ENCODE results near the gene BRWD1.

Gene BRWD1

DNA sequence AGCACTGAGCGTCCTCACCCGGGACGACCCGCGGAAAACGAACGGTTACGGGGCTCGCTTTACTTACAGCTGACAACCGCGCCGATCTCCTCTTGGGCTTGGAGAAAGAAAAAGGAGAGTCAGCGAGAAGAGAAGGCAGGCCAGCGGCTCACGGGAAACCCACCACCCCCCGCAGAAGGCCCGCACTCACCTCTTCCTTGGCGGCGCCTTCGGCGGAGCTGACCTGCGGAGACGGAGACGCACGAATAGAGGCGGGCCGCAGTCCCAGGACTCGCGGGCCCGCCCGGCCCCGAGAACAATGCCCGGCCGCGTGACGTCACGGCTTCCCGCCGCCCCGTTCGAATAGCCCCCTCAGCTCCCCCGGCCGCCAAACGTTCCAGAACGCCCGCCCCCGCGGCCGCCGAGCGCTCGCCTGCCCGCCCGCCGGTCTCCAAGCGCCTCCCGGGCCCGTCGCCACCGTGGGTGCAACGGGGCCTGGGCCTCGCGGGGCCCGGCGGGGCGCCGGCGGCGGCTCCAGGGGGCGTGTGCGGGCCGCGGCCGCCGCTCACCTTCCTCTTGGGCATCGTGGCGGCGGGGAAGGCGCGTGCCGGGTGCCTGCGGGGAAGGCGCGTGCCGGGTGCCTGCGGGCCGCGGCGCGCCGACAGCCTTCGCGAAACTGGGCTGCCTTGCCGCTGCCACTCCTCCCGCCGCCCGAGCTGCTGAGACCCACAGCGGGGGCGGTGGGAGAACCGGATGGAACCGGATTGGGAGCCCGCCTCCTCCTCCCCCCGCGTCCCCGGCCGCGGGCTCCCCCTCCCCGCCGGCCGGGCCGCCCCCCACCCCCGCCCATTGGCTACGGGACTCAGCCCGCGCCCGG lies 35.2 kb upstream of the BRWD1 start, which contains the start of gene HMGN1:
Gene HMGN1 (minus strand): TSS at position 734 of the 856 bp plus-strand sequence. CDS start 171 bp downstream, at position 563.
- H3K4me3 ChIP-seq (ENCODE audit: low read depth, low read length) = peak within 1 kb of the TSS; percentile 96
- TF ChIP-seq, protein P1, sequence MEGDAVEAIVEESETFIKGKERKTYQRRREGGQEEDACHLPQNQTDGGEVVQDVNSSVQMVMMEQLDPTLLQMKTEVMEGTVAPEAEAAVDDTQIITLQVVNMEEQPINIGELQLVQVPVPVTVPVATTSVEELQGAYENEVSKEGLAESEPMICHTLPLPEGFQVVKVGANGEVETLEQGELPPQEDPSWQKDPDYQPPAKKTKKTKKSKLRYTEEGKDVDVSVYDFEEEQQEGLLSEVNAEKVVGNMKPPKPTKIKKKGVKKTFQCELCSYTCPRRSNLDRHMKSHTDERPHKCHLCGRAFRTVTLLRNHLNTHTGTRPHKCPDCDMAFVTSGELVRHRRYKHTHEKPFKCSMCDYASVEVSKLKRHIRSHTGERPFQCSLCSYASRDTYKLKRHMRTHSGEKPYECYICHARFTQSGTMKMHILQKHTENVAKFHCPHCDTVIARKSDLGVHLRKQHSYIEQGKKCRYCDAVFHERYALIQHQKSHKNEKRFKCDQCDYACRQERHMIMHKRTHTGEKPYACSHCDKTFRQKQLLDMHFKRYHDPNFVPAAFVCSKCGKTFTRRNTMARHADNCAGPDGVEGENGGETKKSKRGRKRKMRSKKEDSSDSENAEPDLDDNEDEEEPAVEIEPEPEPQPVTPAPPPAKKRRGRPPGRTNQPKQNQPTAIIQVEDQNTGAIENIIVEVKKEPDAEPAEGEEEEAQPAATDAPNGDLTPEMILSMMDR (IDR thresholded peaks at IDR 0.05; ENCODE audit: borderline replicate concordance, insufficient read depth, low read depth, low read length) = no peak

DNA sequence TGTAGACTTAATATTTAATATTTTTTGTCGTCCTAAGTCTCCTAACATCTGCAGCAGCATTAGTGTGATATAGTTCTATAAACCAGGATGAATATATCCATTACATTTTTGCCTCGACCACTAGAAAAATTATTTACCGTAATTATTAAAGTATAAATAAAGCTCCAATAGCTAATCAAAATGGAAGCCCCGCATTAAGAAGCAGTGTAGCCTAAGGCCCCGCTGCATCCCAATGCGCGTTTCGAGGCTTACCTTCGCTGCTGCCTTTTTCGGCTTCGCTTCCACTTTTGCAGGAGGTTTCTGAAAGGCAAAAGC lies 34.6 kb upstream of the BRWD1 start:
- TF ChIP-seq, protein P1 (IDR thresholded peaks at IDR 0.05; ENCODE audit: borderline replicate concordance, insufficient read depth, low read depth, low read length) = no peak
- H3K4me3 ChIP-seq (ENCODE audit: low read depth, low read length) = peak overlapping the region; percentile 96

DNA sequence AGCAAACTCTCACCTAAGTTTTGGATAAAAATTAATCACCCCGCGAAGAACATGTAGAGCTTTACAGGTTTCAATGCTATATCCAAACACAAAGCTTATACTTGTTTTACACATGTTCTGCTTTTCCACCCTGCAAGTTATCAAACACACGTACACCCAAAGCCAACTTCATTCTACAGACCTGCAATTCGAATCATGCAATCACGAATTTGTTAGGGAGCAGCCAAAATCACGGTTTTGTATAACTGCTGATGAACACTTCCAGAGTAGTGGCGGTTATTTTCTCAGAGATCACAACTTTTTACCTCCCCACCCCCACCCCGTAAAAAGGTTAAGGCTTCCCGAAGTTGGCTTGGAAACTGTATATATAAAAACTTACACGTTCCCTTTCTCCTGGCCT lies 34.1 kb upstream of the BRWD1 start:
- TF ChIP-seq, protein P1 (IDR thresholded peaks at IDR 0.05; ENCODE audit: borderline replicate concordance, insufficient read depth, low read depth, low read length) = no peak

DNA sequence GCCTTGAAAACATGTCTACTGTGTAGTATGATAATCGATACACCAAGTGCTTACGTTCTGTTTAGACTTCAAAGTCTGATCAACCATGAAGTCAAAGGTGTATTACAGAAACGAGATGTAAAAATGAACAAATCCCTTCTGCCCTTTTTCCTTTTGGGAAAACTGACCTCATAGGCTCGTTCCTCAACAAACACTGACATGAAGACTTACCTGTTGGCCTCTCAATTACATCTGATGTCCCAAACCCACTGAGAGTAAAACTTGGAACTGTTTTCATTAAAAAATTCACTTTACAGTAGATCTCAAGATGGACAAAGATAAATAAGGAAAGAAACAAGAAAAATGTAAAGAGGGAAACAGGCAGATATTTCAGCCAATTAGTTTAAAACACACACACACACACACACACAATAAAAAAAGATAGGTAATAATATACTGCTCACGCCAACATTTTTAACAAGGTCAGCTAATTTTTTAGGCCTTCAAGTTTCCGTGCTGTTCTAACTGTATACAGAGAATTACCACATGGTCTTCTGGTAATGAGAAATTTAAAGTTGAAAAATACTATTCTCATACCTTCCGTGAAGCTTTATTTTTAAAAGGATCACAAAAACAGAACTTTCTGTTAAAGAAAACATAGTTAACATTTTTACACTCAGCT lies 33.4 kb upstream of the BRWD1 start:
- no peak overlapping the region for H3K4me3 ChIP-seq (ENCODE audit: low read depth, low read length)
- TF ChIP-seq, protein P1 (IDR thresholded peaks at IDR 0.05; ENCODE audit: borderline replicate concordance, insufficient read depth, low read depth, low read length) = no peak

More for the DNA sequence above, 34.1 kb upstream of the BRWD1 start:
- H3K4me3 ChIP-seq (ENCODE audit: low read depth, low read length) = peak overlapping the region; percentile 96

GRCh38 chr21:39346206-39346605 lies 32.8 kb upstream of the BRWD1 start:
- TF ChIP-seq, protein P1 (IDR thresholded peaks at IDR 0.05; ENCODE audit: borderline replicate concordance, insufficient read depth, low read depth, low read length) = no peak
- no peak overlapping the region for H3K4me3 ChIP-seq (ENCODE audit: low read depth, low read length)

DNA sequence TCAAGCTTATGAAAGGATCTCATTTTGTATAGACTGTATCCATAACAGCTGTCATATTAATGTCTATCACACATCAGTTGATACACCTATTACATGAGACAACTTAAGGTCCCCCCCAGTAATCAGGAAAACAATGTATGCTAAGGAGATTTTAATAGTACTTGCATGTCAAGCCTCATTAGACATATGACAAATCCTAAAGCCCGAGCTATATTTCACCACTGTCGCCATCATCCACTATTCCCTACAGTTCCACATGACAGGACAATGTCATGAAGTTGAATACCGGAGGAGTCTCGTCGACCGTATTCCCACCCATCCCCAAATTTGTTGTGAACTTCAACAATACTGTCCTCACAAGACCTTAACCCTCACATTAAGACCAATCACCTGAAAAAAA lies 32.0 kb upstream of the BRWD1 start:
- no peak overlapping the region for H3K4me3 ChIP-seq (ENCODE audit: low read depth, low read length)
- TF ChIP-seq, protein P1 (IDR thresholded peaks at IDR 0.05; ENCODE audit: borderline replicate concordance, insufficient read depth, low read depth, low read length) = no peak
